GM12872 (cell line): ENCODE results near the gene C11orf68.

Source experiments
- TF ChIP-seq, protein P1 (sequence below): IDR thresholded peaks from 3 replicates; pipeline ENCODE4 v1.5.1; 2011; ENCODE audit warnings: low read depth, mild to moderate bottlenecking, low read length, moderate library complexity; ENCODE audit not compliant: insufficient read depth

Gene C11orf68

GRCh38 chr11:65907878-65908277, 11.0 kb downstream of the C11orf68 start:
- TF ChIP-seq, protein P1, sequence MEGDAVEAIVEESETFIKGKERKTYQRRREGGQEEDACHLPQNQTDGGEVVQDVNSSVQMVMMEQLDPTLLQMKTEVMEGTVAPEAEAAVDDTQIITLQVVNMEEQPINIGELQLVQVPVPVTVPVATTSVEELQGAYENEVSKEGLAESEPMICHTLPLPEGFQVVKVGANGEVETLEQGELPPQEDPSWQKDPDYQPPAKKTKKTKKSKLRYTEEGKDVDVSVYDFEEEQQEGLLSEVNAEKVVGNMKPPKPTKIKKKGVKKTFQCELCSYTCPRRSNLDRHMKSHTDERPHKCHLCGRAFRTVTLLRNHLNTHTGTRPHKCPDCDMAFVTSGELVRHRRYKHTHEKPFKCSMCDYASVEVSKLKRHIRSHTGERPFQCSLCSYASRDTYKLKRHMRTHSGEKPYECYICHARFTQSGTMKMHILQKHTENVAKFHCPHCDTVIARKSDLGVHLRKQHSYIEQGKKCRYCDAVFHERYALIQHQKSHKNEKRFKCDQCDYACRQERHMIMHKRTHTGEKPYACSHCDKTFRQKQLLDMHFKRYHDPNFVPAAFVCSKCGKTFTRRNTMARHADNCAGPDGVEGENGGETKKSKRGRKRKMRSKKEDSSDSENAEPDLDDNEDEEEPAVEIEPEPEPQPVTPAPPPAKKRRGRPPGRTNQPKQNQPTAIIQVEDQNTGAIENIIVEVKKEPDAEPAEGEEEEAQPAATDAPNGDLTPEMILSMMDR, result no peak

GRCh38 chr11:65906602-65907001, 12.3 kb downstream of the C11orf68 start:
- TF ChIP-seq, protein P1, result no peak

- TF ChIP-seq, protein P1, result no peak
These were observed 15.1 kb downstream of the C11orf68 start for GRCh38 chr11:65903715-65904114.

DNA sequence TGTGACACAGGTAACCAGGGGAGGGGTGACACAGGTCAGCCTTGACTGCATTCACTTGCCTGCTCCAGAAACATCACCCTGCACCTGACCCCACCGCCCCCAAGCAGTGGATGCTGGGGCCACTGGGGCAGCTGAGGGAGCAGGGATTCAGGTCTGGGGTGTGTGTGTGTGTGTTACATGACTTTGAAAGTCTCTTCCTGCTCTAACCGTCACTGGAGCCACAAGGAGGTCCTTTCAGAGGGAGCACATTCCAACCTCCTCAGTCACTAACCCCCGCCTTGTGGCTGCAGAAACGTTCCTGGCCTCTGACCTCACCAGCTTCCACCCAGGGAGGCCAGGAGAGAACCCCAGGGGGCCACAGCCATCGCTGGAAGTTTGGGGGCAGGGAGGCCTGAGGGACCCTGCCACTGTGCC, 15.8 kb downstream of the C11orf68 start:
- TF ChIP-seq, protein P1, result no peak

DNA sequence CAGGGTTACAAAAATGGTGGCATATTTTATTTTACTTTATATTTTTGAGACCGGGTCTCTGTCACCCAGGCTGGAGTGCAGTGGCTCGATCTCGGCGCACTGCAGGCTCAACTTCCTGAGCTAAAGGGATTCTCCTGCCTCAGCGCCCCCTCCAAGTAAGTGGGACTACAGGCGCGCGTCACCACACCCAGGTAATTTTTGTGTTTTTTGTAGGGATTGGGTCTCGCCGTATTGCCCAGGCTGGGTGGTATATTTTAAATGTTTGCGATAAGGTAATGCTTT, 18.0 kb downstream of the C11orf68 start:
- TF ChIP-seq, protein P1, result no peak

GRCh38 chr11:65900125-65900898, 18.6 kb downstream of the C11orf68 start, which contains the start of gene FOSL1:
TSS of gene FOSL1 (minus strand) at chr11:65900388. CDS start at chr11:65900339, 49 bp downstream.
- TF ChIP-seq, protein P1, result no peak

DNA sequence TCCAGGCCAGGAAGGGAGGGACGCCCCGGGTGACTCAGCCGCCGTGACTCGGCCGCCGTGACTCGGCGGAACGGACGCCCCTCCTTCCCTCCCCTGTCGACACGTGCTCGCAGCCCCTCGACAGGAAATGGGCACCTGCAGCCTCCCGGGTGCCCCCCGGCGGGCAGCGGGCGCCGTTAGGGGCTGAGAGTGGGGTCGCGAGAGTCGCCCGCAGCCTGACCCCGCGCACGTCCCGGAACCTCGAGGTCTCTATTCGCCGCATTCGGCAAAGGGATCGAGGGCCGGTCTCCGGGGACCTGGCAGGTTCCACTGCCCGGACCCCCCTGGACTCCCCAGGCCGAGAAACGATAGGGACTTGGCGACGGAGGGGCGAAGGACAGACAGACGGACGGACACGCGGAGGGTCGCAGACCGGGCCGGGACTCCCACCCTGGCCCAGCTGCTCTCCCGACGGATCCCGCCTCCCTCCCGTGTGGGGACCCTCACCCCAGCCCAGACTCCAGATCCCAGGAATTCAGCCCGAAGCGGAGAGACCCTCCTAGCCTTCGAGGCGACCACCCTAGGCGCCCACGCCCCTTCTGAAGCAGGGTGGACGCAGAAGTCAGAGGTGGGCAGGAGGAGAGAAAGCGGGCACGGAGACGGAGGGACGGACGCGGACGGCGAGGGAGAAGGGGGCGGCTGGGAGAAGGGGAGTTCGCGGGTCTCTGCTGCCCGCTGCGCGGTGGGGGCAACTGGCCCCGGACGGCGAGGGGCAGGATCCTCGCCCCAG, 19.3 kb downstream of the C11orf68 start:
- TF ChIP-seq, protein P1, result 0 out of 3 replicates have a peak, but pooled peaks have one; percentile 5
